Osteoblast (primary cell): Measurements from ENCODE around the gene RANBP3L. TPM values are rescaled to one million over a fixed set of nuclear protein-coding genes. Genes with fewer than 3 reads are reported as not detected.

Experiments
- DNase-seq: peaks from one replicate; pipeline ENCODE4 v3.0.0; 2011; ENCODE audit warnings: low spot score, mixed read lengths; ENCODE audit not compliant: insufficient read length; ENCODE audit errors: missing footprints
- H2AFZ ChIP-seq: 2 replicates; pipeline ENCODE4 v1.6.0; 2011; ENCODE audit warnings: mild to moderate bottlenecking, low read length
- H3K27ac ChIP-seq: 2 replicates; pipeline ENCODE4 v1.5.1; 2011; ENCODE audit warnings: mild to moderate bottlenecking, low read depth, low read length, moderate library complexity
- H3K27me3 ChIP-seq: 2 replicates; pipeline ENCODE4 v1.6.0; 2012; ENCODE audit warnings: mild to moderate bottlenecking, control low read depth, inconsistent platforms, low read length, moderate library complexity; ENCODE audit not compliant: insufficient read depth
- H3K36me3 ChIP-seq: 2 replicates; pipeline ENCODE4 v1.5.1; 2011; ENCODE audit warnings: mild to moderate bottlenecking, low read length, control low read depth, moderate library complexity; ENCODE audit not compliant: insufficient read depth
- H3K4me1 ChIP-seq: 2 replicates; pipeline ENCODE4 v1.5.1; 2011; ENCODE audit warnings: mild to moderate bottlenecking, low read length, control low read depth, moderate library complexity; ENCODE audit not compliant: insufficient read depth
- H3K4me2 ChIP-seq: 2 replicates; pipeline ENCODE4 v1.6.0; 2011; ENCODE audit warnings: mild to moderate bottlenecking, low read length; ENCODE audit not compliant: insufficient read depth
- H3K4me3 ChIP-seq: fragments of 200-600 bp; sonication (generic); 3 replicates; pipeline ENCODE4 v1.5.1; 2012; ENCODE audit warnings: mild to moderate bottlenecking, low read length, inconsistent platforms; ENCODE audit not compliant: insufficient read depth
- H3K79me2 ChIP-seq: 2 replicates; pipeline ENCODE4 v1.6.0; 2012; ENCODE audit warnings: mild to moderate bottlenecking, low read length, control low read depth, inconsistent platforms; ENCODE audit not compliant: insufficient read depth
- H3K9me3 ChIP-seq: 2 replicates; pipeline ENCODE4 v1.5.1; 2011; ENCODE audit warnings: low read depth, low read length, control low read depth
- H4K20me1 ChIP-seq: 2 replicates; pipeline ENCODE4 v1.6.0; 2012; ENCODE audit warnings: mild to moderate bottlenecking, low read length, control low read depth; ENCODE audit not compliant: insufficient read depth
- CTCF ChIP-seq: IDR thresholded peaks from 2 replicates; pipeline ENCODE4 v1.5.1; 2011; ENCODE audit warnings: mild to moderate bottlenecking, low read depth, low read length, moderate library complexity; ENCODE audit errors: extremely low read depth
- total RNA-seq: library from RNA; depleted of rRNA; stranded (reverse); fragments of >200 nt; gene quantifications from 2 replicates; pipeline ENCODE4 v1.2.3, GENCODE V29; 2012

The RANBP3L gene
- total RNA-seq, 1 donor = 1.8 TPM

GRCh38 chr5:36241631-36242533, 59.8 kb downstream of the RANBP3L start, which contains the start of gene NADK2:
NADK2 (minus strand) TSS chr5:36241925; CDS start chr5:36241798, 127 bp downstream.
- Histone ChIP-seq H3K4me3 (peak within 1 kb of the TSS; percentile 86), H4K20me1 (peaks cover 9% of the 10 kb centered on the region), H3K79me2 (peaks cover 42% of the 10 kb centered on the region), H3K9me3 (no peaks in the 10 kb centered on the region), H3K27ac (peak within 1 kb of the TSS; percentile 88), H3K4me1 (peaks cover 18% of the 10 kb centered on the region), H3K4me2 (peak within 1 kb of the TSS; percentile 94), H3K27me3 (no peaks in the 10 kb centered on the region), H3K36me3 (no peaks in the 10 kb centered on the region), H2AFZ (peak within 1 kb of the TSS; percentile 90)
- DNase-seq = peak; percentile 99
- peak; percentile 61 for TF ChIP-seq CTCF

DNA sequence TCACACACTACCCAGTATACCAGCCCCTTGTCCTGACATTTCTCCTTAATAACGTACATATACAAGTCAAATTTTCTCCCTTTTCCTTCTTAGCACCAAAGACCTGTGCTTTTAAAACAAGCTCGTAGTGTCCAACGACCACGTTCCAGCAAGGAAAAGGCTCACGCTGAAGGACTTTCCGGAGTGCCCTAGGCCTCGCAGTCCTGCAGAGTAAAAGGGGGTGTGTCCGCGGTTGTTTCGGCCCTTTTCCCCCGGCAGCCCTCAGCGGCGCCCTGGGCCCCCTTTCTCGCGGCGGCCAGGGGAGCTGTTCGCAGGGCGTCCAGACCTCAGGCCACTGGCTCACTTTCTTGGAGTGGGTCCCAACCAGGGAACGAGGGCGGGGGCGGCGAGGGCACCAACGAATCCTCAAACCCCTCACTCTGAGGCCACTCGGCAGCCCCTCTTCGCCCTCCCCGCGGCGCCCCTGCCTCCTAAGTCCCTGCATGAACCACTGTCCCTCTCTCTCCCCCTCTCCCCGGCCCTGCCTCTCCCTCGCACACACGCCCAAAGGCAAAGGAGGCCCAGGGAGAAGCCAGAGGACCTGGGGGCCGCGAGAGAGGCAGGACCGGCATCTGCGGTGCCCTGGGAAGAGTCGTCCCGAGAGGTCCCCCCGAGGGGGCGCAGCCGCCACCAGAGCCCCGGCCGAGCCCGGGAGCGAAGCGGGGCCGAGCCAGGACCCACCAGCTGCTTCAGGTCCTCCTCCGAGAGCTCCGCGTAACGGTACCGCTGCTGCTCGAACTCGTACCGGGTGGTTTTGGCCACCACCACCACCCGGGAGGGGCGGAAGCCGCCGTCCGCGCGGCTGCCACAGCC, 60.7 kb downstream of the RANBP3L start:
- Histone ChIP-seq H3K4me1 (peaks cover 18% of the 10 kb centered on the region), H3K36me3 (no peaks in the 10 kb centered on the region)
- DNase-seq = peak; percentile 92

DNA sequence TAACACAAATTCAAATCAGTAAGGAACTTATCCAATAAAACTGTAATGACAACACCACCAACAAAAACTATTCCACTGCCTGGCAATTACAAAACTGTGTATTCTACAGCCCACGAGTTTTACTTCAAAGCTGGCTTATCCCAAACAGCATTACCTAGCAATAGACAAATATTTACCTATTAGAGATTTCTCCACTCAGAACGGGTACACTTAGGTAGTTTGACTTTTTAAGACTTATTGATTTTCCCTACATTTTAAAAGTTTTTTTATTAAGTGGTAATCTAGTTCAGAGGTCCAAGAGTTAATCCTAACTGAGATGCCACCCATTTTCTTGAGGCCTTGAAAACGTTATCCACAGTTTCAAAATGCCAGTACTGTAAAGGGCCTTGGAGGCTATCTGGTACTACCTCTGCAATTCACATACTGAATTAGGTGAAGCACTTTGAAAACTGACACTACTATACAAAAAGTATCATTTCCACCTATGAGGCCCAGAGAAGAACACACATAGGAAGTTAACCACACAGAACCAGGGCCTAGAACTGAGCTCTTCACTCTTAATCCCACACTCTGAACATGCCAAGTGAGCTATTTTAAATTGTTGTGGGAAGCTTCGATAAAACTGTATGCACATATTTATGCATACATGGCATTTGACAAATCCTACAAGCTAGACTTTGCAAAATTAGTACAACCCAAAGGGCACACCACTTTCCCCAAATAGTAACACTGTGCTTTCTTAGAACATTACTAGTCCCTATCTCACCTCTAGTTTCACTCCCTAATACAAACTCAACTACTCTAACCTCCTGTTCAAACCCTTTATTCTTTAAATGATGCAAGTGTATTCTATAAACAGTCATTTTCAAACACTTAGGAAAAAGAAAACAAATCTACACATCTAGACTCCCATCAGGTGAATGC, 62.1 kb downstream of the RANBP3L start:
- H3K27ac ChIP-seq = peak overlapping the region; percentile 37
- DNase-seq = no peak
- no peaks in the 10 kb centered on the region for H3K27me3 ChIP-seq
- peak overlapping the region; percentile 22 for H2AFZ ChIP-seq
- peak overlapping the region; percentile 94 for H3K4me2 ChIP-seq
- H3K9me3 ChIP-seq = no peaks in the 10 kb centered on the region
- H3K4me3 ChIP-seq = peak overlapping the region; percentile 86
- peaks cover 60% of the 10 kb centered on the region for H3K79me2 ChIP-seq
- peaks cover 18% of the 10 kb centered on the region for H3K4me1 ChIP-seq
- H3K36me3 ChIP-seq = no peaks in the 10 kb centered on the region
- peaks cover 9% of the 10 kb centered on the region for H4K20me1 ChIP-seq
- no peak for TF ChIP-seq CTCF

More for the DNA sequence above, 60.7 kb downstream of the RANBP3L start:
- H2AFZ ChIP-seq = peak overlapping the region; percentile 83
- H3K27ac ChIP-seq = peak overlapping the region; percentile 81
- H3K27me3 ChIP-seq = no peaks in the 10 kb centered on the region
- H3K9me3 ChIP-seq = no peaks in the 10 kb centered on the region
- H3K4me2 ChIP-seq = peak overlapping the region; percentile 94
- peak overlapping the region; percentile 86 for H3K4me3 ChIP-seq
- H4K20me1 ChIP-seq = peaks cover 9% of the 10 kb centered on the region
- H3K79me2 ChIP-seq = peaks cover 51% of the 10 kb centered on the region
- TF ChIP-seq CTCF = no peak
